ENCODE measurements around the gene ARHGEF6.

The ARHGEF6 gene

DNA sequence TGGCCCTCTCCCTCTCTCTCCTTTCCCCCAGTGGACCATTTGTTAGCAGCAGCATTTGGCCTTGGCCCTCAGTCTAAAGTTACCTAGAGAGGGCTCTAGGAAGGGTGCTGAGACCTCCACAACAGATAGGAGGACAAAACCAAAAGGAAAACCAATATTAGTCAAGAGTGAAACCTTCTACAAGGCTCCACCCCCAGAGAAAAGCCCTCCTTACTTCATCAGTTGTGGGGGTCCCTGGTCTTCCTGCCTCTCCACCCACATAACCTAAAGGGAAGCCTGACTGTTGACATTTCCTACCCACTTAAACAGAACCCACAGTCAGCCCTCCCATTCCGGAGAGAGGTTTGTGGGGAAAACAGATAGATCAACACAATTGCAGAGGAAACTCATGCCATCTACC lies 137.5 kb downstream of the ARHGEF6 start:
- DNase-seq = no peak

DNA sequence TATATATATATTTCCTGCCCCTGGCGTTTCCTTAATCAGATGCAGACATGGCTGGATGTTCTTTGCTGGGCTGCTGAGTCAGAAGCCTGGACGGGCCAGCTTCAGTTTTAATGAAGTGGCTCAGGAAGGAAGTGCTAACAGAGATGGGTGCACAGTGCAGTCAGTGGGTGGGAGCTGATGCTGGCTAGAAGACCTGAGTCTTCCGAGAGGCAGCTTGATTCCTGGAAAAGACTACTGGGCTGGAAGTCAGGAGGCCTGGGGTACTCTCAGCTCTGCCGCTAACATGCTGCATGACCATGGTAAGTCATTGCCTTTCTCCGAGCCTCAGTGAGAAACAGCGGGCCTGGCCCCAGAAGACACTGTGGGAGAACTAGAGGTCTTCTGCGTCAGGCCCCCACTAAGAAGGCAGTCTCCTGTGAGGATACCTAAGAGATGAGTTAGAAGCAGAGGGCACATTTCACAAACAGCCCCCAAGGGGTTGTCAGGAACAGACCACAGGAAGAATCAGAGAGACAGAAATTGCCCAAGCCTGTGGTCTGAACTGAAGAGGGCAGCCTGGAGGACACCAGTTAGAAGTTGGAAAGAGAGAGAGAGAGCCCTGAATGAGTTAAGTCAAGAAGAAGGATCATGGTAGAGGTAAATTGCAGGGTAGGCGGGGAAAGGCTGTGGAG lies 141.1 kb downstream of the ARHGEF6 start:
- no peak for DNase-seq

DNA sequence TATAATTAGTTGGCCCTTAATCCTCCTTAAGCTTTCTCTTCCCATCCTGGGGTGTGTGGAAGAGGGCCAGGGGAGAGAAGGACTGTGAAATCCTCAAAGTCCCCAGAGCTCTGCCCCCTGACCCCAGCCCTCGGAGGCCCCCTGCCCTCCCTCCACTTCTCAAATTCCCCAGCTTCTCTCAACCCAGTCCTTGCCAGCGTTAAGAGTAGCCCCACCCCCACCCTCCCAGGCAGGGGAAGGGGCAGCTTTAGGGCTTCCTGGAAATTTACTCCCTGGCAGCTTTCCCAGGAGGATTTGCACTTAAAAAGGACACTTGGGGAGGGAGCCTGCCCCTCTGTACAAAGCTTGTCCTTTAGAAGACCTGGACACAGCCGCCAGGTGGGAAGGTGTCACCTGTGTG lies 144.6 kb downstream of the ARHGEF6 start:
- DNase-seq = peak; percentile 46

DNA sequence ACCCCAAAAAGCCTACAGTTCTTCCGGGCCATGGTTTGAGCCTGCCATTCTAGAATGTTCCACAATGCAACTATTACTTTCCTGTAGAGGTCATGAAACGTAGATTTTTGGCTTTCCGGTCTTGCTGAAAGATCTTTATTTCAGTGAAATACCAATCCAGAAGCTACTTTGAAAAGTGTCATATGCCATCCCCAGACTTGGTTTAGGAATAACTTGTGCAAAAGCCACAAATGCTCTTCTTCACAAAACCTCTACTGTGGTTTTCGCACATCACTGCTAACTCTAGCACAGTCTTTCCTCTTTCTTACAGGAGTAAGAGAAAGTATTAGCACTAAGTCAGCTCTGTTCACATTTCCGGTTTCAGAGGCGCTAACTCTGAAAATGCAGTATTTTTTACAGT lies 145.5 kb downstream of the ARHGEF6 start:
- no peak for DNase-seq

DNA sequence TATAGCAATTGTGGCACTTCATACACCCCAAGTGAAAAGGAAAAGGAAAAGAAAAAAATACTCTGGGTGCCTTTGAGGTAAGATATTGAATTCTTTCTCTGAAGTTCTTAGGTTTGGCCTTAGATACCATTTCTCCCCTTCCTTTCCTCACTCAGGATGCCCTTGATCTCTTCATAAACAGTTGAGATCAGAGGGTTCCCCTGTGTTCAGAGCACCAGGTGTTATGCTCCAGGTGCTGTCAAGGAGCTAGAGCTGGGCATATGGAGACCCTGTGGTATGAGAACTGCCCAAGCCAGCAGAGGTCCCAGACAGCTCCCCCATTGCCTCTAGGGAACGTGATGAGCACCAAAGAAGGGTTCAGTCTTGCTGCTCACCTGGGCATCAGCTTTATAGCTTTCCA lies 149.9 kb downstream of the ARHGEF6 start:
- DNase-seq = no peak

DNA sequence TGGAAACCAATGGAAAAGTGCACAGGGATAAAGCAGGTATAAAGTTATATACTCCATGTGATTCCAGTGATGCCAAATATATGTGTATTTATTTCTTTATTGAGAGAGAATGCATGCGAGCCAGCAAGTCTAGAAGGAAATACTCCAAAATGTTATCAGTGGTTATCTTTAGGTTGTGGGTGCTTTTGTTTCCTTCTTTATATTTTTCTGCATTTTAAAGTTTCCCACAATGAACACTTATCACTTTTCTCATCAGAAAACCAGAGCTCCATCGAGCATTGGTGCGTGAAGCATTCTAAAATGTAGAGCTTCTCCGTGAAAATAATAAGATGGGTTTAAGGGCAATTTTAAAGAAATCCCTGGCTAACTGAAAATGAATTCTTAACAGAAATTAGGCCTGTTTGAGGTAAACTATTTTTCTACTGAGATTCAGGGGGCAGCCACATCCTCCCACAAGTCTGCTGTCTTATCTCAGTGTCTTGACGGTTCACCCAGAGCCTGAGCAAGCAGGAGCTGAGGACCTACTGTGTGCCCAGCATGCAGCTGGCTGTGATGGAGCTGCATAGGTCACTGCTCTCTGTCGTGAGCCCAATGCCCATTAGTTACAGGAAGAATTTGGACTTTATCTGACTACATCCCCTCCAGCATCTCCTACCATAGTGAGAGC lies 151.5 kb downstream of the ARHGEF6 start:
- DNase-seq = no peak

DNA sequence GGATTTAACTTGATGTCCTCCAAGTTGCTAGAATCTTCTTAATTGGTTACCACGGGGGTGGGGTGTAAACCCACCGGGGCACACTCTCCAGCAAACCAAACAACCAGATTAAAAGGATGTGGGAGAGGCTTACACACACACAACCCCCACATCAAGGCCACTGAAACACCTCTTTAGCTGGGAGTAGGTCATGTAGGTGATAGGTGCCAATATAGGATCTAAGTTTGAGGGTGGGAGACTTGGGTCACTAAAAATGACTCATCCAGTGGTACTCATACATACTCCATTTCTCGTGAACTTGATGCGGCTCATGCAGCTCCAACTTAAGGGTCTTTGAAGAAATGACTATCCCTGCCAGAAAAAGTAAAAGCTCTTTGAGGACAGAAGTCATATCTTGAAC lies 153.3 kb downstream of the ARHGEF6 start:
- no peak for DNase-seq

DNA sequence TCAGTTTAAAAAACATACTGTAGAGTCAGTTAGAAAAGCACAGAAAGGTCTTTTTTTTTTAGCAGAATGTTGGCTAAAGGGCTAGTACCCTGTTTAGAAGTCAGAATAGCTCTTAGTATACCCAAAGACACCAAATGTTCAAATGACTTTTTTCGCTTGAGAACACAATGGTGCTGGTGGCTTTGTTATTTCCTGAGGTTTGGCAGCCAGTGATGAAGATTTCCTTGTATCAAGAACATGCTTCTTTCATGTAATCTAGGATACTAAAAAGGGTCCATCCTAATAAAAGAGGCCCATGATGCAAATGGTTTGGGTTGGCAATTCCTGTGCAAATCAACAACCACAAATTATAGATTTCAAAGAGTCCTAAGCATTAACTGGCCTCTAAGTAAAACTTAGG lies 153.8 kb downstream of the ARHGEF6 start:
- no peak for DNase-seq

DNA sequence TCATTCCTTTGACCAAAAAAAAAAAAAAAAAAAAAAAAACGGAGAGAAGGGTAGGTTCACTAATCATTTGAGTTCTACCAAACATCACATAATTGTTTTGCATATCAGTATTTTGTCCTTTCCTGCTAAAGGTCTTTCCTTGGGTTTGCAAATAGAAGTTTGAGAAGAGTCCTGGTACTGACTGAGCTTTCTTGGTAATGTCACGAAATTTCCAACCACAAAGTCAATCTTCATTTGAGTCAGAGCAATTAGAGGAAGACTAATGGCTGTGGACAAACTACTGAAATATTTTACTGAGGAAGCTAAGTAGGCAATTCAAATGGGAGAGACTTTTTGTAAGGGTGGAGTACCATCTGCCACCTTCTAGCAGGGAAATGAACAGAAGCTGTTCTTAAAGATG lies 154.5 kb downstream of the ARHGEF6 start:
- no peak for DNase-seq

DNA sequence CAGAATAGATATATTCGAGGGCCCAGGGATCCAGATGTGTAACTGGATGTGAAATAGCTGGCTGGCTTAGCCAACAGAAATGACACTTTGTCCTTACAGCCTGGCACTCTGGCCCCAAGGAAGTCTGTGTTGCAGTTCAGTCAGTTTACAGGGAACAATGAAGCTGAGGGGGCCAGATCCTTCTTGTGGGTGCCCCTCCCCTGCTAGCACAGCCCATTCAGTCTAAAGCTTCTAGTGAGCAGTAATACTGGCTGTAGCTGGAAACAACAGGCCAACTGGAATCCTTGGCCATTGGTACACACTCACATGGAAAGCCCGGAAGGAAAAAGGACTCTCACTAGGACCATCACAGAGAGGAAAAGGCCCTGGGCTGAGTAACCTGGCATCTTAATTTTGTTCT lies 155.5 kb downstream of the ARHGEF6 start:
- no peak for DNase-seq

DNA sequence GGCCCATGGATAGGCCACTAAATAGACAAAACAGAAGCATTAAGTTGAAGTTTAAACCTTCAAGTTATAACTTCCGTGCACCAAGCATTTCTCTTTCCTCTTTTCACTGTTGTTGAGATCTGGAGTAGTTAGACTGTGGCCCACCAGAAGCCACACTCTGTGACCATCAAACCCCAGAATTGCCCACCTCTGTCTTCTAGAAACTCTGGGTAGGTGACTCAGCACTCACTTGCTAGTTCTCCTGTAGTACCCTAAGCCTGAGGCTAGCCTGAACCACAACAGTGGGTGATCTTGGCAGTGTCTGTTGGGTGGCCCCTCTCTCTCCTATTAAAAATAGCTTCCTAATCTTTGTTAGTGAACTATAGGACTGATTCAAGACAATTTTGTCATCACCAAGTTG lies 157.3 kb downstream of the ARHGEF6 start:
- no peak for DNase-seq

DNA sequence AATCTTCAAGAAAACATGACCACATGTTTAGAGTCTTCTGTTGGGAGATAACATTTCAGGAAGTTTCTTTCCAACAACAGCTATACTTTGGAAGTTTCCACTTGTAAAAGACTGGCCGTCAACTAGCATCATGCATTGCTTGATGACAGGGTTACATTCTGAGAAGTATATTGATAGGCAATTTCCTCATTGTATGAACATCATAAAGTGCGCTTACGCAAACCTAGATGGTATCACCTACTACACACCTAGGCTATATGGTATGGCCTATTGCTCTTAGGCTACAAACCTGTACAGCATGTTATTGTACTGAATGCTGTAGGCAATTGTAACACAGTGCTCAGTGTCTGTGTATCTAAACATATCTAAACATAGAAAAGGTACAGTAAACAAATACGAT lies 158.2 kb downstream of the ARHGEF6 start:
- no peak for DNase-seq

DNA sequence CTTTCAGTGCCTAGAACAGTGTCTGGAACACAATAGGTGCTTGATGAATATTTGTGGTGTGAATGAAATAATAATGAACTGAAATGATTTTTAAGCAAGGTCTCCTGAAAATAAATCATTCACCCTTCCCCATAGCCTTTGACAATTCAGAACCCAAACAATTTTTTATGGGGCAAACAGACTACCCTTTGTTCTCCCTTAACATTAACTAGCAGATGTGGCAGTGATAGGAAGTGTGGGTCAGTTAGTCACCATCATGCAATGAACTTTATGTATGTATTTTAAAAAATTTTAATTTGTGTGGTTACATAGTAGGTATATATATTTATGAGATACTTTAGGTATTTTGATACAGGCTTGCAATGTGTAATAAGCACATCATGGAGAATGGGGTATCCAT lies 160.0 kb downstream of the ARHGEF6 start:
- DNase-seq = no peak

DNA sequence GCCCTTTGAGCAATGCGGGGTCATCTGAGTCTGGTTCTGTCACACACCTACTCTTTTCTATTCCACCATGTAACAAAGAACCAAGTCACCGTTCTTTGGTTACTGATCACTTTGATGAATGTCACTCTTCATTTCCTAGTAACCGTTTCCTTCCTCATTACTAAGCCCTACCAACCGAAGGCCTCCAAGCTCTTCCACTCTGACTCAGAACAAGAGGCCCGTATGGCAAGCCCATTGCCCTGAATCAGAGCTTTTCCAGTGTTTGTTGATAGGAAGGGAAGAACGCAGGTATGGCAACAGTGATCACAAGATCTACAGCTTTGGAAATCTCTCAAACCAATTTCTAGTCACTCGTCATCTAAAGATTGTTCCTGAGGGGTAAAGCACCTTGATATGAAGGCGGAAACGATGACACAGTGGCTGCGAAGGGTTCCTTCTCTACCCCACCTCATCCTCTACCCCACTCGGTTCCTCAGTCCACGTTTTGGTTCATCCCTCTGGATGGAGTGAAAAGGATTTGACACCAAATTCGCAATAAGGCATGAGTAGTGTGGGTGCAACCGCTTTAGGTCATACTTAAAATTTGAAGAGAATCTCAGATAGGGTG lies 160.7 kb downstream of the ARHGEF6 start:
- no peak for DNase-seq

DNA sequence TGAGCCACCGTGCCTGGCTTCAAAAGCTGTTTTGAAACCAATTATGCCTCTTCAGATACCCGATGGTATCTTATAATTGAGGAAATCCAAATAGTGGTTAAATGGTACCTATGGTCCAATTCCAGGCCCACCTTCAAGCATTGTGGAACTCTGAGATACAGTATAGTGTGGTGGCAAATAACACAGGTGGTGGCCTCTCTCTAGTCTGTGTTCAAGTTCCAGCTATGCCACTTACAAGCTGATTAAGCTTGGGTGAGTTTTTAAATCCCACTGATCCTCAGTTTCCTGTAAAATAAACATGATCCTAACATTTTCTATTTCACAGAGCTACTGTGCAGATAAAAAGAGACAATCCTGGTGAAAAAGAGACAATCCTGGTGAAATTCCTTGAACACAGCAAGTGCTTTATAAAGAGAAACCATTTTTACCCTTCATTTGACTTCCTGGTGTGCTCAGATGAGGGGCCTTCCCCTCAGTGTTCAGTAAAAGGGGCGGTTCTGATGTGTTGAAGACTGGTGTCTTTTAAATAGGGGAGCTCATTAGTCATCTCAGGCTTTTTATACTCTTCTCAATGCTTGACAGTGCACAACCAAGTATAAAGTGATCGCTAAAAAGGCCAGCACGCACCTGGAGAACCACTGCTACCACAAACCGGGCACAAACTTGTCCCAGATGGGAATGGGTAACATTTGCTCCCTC lies 163.6 kb downstream of the ARHGEF6 start:
- DNase-seq = no peak

Data from NCI-H524 treated with DMSO at 0.1 percent for 48 hours (cell line).